Globus pallidus (tissue), 1 donor: Measurements from ENCODE around the gene SSC5D.

Experiments used
- DNase-seq: peaks from one replicate; pipeline ENCODE4 v3.0.0-alpha.2; 2015; ENCODE audit warnings: low spot score

The SSC5D gene

GRCh38 chr19:55473225-55474012 is 14.8 kb upstream of the SSC5D start:
- no peak for DNase-seq

- no peak for DNase-seq
Measured at GRCh38 chr19:55474269-55475265, 13.7 kb upstream of the SSC5D start.

GRCh38 chr19:55476100-55476775 is 12.0 kb upstream of the SSC5D start, which contains the start of gene ZNF628:
TSS of gene ZNF628 (plus strand) at chr19:55476617. CDS start at chr19:55479911, 3,294 bp downstream.
- DNase-seq = peak; percentile 99

DNA sequence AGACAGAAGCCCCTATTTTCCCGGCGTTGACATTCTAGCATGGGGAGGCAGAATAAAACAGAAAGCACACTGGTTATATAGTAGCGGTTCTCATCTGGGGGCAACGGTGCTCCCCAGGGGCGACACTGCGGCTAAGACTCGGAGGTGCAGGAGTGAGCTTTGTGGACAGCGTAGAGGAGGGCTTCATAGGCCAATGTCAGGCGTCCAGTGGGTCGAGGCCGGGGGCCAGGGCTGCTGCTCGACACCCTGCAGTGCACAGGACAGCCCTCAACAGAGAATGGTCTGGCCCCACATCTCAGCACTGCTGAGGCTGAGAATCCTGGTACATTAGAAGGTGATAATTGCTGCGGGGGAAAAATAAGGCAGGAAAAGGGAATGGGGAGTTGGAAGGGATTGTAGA is 10.3 kb upstream of the SSC5D start:
- DNase-seq = no peak

- DNase-seq = no peak
Measured at GRCh38 chr19:55478364-55478763, 9.9 kb upstream of the SSC5D start.

GRCh38 chr19:55479045-55479444 is 9.2 kb upstream of the SSC5D start:
- no peak for DNase-seq

- DNase-seq = no peak
Measured at GRCh38 chr19:55479451-55480230, 8.6 kb upstream of the SSC5D start.

DNA sequence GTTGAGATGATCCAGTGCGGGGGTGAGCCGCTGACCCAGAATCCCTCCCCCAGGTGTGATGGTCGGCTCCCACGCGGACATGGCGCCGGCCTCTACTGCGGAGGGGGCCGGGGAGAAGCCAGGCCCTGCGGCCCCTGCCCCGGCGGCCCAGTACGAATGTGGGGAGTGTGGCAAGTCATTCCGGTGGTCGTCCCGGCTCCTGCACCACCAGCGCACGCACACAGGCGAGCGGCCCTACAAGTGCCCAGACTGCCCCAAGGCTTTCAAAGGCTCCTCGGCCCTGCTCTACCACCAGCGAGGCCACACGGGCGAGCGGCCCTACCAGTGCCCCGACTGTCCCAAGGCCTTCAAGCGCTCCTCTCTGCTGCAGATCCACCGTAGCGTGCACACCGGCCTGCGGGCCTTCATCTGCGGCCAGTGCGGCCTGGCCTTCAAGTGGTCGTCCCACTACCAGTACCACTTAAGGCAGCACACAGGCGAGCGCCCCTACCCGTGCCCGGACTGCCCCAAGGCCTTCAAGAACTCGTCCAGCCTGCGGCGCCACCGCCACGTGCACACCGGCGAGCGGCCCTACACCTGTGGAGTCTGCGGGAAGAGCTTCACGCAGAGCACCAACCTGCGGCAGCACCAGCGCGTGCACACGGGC is 7.0 kb upstream of the SSC5D start:
- no peak for DNase-seq

DNA sequence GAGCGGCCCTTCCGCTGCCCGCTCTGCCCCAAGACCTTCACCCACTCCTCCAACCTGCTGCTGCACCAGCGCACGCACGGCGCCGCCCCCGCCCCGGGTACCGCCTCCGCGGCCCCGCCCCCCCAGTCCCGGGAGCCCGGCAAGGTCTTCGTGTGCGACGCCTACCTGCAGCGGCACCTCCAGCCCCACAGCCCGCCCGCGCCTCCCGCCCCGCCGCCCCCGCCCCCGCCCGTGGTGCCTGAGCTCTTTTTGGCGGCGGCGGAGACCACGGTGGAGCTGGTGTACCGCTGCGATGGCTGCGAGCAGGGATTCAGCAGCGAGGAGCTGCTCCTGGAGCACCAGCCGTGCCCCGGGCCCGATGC is 6.5 kb upstream of the SSC5D start:
- no peak for DNase-seq

GRCh38 chr19:55482156-55482961 is 5.9 kb upstream of the SSC5D start:
- DNase-seq = no peak

- no peak for DNase-seq
Measured at GRCh38 chr19:55482967-55483705, 5.1 kb upstream of the SSC5D start.

GRCh38 chr19:55483706-55484592 is 4.3 kb upstream of the SSC5D start:
- no peak for DNase-seq

DNA sequence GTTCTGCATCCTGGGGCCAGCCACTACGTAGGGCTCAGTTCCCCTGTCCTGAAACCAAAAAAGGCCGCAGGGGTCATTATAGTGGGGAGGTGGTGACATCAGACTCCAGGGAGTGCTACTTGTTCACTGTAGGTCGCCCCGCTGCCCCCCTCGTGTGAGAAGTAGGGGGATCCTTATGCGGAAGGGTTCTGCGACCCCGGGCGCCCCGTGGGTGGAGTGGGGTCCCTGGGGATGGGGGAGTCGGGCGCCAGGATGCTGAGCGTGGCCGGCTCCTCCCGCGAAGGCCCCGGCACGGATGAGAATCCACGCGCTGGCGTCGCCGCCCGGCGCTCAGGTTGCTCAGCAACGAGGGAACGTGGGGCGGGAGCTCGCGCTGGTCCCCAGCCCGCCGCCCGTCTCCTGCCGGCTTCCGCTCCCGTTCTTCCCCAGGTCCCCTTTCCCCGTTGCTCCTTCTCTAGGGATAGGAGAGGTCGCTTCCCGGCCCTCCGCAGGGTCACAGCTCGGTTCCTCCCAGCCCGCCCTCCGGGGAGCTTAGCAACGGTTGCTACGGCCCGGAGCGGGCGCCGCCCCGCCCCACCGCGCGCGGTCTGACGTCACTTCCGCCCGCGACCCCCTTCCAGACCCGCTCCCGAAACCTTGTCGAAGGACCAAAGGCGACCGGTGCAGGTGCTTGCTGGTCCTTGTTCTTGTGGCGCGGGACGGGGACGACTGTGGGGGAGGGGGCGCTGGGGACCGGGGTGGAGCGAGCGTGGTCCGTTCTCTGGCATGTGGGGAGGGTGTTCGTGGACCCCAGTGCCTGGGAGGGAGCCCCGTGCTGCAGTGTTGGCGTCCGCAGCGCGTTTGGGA is 3.4 kb upstream of the SSC5D start, which contains the start of gene NAT14:
NAT14 (plus strand) TSS at position 596 of the 846 bp plus-strand sequence. CDS start 521 bp downstream, outside the sequence.
- DNase-seq = no peak

DNA sequence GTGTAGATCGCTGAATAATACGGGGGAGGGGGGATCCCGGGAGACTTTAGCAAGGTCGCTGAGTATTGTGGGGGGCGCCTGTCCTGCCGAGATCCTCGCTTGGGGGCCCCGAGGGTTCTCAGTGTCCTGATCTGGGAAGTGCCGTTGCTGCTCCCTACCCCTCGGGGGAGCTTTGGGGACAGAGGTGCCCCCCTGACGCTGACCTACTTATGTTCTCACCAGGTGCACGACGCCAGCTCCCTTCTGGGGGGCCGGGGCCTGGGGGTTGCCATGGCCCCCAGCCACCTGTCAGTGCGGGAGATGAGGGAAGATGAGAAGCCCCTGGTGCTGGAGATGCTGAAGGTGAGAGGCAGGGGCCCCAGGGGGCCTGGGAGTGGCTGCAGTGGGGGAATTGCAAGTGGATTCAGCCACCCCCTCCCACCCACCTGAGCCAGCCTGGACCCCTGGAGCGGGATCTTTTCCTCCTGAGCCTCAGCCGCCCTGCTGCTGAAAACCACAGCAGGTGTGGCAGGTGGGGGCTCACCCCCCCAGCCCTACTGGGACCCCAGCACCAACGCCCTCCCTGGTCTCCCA is 2.7 kb upstream of the SSC5D start:
- DNase-seq = no peak

- DNase-seq = no peak
Measured at GRCh38 chr19:55486043-55486970, 1.9 kb upstream of the SSC5D start.
